SK-N-SH (cell line): ENCODE measurements around the gene GPR180. TPM values are rescaled to one million over a fixed set of nuclear protein-coding genes. Genes with fewer than 3 reads are reported as not detected.

Experiments used
- CTCF ChIA-PET: fragments of 300-600, 350-600 bp; formaldehyde crosslinking; extraction: SDS; loops from one replicate; lab custom pipeline; 2021; lab: Yijun Ruan, JAX
- POLR2A ChIA-PET: fragments of 350-600 bp; sonication (Branson Sonifier 250); formaldehyde crosslinking; extraction: SDS; loops from one replicate; lab custom pipeline; 2020; ENCODE audit warnings: antibody characterized with exemption, inconsistent platforms; lab: Yijun Ruan, JAX
- DNase-seq: peaks from one replicate; pipeline ENCODE4 v3.0.0; 2012
- H2AFZ ChIP-seq: fragments of 200-600 bp; sonication (generic); 2 replicates; pipeline ENCODE4 v1.8.1; 2016; ENCODE audit warnings: antibody characterized with exemption, mild to moderate bottlenecking, low read depth
- H3F3A ChIP-seq: fragments of 200-600 bp; sonication (generic); replicated peaks from 2 replicates; pipeline ENCODE3; 2016; ENCODE audit warnings: antibody characterized with exemption, mild to moderate bottlenecking; ENCODE audit not compliant: insufficient read depth
- H3K27ac ChIP-seq, 2 experiments: fragments of 200-500 bp in 1 of 2; fragments of 200-600 bp in 1 of 2; sonication (Bioruptor generic) in 1 of 2; sonication (generic), shearing (Covaris generic) in 1 of 2; 2 replicates each; pipeline versions ENCODE4 v1.5.1 to v1.6.1; 2014 to 2016; ENCODE audit warnings: low read depth in 2 of 2, inconsistent platforms in 1 of 2, low read length in 1 of 2, mild to moderate bottlenecking in 1 of 2, mixed read lengths in 1 of 2
- H3K27me3 ChIP-seq: fragments of 200-600 bp; sonication (generic), shearing (Covaris generic); 2 replicates; pipeline ENCODE4 v1.6.1; 2016; ENCODE audit warnings: mixed run types; ENCODE audit not compliant: insufficient read depth
- H3K36me3 ChIP-seq, 2 experiments: fragments of 200-500 bp in 1 of 2; fragments of 200-600 bp in 1 of 2; sonication (Bioruptor generic) in 1 of 2; sonication (generic) in 1 of 2; replicated peaks in 1 of 2; 2 replicates each; pipeline versions ENCODE3 to v1.5.1; 2014 to 2016; ENCODE audit warnings: low read length in 1 of 2, mild to moderate bottlenecking in 1 of 2; ENCODE audit not compliant: insufficient read depth in 2 of 2, control insufficient read depth in 1 of 2
- H3K4me1 ChIP-seq, 2 experiments: fragments of 200-500 bp in 1 of 2; fragments of 200-600 bp in 1 of 2; sonication (Bioruptor generic) in 1 of 2; sonication (generic), shearing (Covaris generic) in 1 of 2; 2 replicates each; pipeline versions ENCODE4 v1.5.1 to v1.6.1; 2014 to 2016; ENCODE audit warnings: low read depth in 1 of 2, low read length in 1 of 2, mixed run types in 1 of 2; ENCODE audit not compliant: insufficient read depth in 2 of 2, control insufficient read depth in 1 of 2
- H3K4me2 ChIP-seq: fragments of 200-600 bp; sonication (generic), shearing (Covaris generic); 2 replicates; pipeline ENCODE4 v1.6.1; 2017; ENCODE audit warnings: mixed run types
- H3K4me3 ChIP-seq, 2 experiments: fragments of 200-500 bp in 1 of 2; fragments of 200-600 bp in 1 of 2; sonication (Bioruptor generic) in 1 of 2; sonication (generic), shearing (Covaris generic) in 1 of 2; 2 replicates each; pipeline versions ENCODE4 v1.5.1 to v1.8.1; 2014 to 2016; ENCODE audit warnings: low read depth in 2 of 2, inconsistent platforms in 1 of 2, low read length in 1 of 2, mild to moderate bottlenecking in 1 of 2, mixed read lengths in 1 of 2, moderate library complexity in 1 of 2
- H3K79me2 ChIP-seq: fragments of 200-600 bp; sonication (generic); 2 replicates; pipeline ENCODE4 v1.8.1; 2017; ENCODE audit warnings: mild to moderate bottlenecking; ENCODE audit not compliant: insufficient read depth
- H3K9ac ChIP-seq: fragments of 200-600 bp; sonication (generic); 2 replicates; pipeline ENCODE4 v1.6.1; 2017; ENCODE audit warnings: mixed run types
- H3K9me2 ChIP-seq: fragments of 200-600 bp; sonication (generic); 2 replicates; pipeline ENCODE4 v1.6.1; 2017; ENCODE audit warnings: mixed run types
- H3K9me3 ChIP-seq: fragments of 200-600 bp; sonication (generic); 2 replicates; pipeline ENCODE4 v1.6.1; 2017; ENCODE audit warnings: mixed run types, mild to moderate bottlenecking, moderate library complexity
- H4K20me1 ChIP-seq: fragments of 200-600 bp; sonication (generic); 2 replicates; pipeline ENCODE4 v1.6.1; 2017; ENCODE audit warnings: mild to moderate bottlenecking, mixed run types; ENCODE audit not compliant: insufficient read depth
- CHD2 ChIP-seq: fragments of 150-350 bp; IDR thresholded peaks from 2 replicates; pipeline ENCODE4 v1.6.1; 2018; ENCODE audit warnings: low read length; ENCODE audit not compliant: partially characterized antibody
- EZH2phosphoT487 ChIP-seq: fragments of 200-600 bp; sonication (generic); IDR thresholded peaks from 2 replicates; pipeline ENCODE4 v1.6.1; 2017; ENCODE audit warnings: low read depth, mixed run types, mild to moderate bottlenecking, antibody characterized with exemption, moderate library complexity, borderline replicate concordance
- FOSL2 ChIP-seq: IDR thresholded peaks from 2 replicates; pipeline ENCODE4 v1.4.0; 2012; ENCODE audit warnings: low read depth, mild to moderate bottlenecking, moderate library complexity, borderline replicate concordance
- FOXM1 ChIP-seq: IDR thresholded peaks from 2 replicates; pipeline ENCODE4 v1.4.0; 2012; ENCODE audit warnings: low read depth, mild to moderate bottlenecking
- MEF2A ChIP-seq: IDR thresholded peaks from 2 replicates; pipeline ENCODE4 v1.4.0; 2012; ENCODE audit warnings: low read depth, borderline replicate concordance
- POLR2AphosphoS5 ChIP-seq: IDR thresholded peaks from 2 replicates; pipeline ENCODE4 v1.6.1; 2012; ENCODE audit warnings: low read depth, low read length
- RAD21 ChIP-seq: IDR thresholded peaks from 2 replicates; pipeline ENCODE4 v1.6.1; 2012; ENCODE audit warnings: mild to moderate bottlenecking, low read length
- RCOR1 ChIP-seq: fragments of 150-350 bp; IDR thresholded peaks from 2 replicates; pipeline ENCODE4 v1.6.1; 2017; ENCODE audit warnings: antibody characterized with exemption, low read length
- RFX5 ChIP-seq: IDR thresholded peaks from 2 replicates; pipeline ENCODE4 v1.6.1; 2012; ENCODE audit warnings: mild to moderate bottlenecking, improper control_type of control experiment, low read length
- RXRA ChIP-seq: IDR thresholded peaks from 2 replicates; pipeline ENCODE4 v1.4.0; 2012; ENCODE audit warnings: low read depth, mild to moderate bottlenecking, borderline replicate concordance
- SMC3 ChIP-seq: IDR thresholded peaks from 2 replicates; pipeline ENCODE4 v1.6.1; 2012; ENCODE audit warnings: low read depth, low read length, improper control_type of control experiment
- TCF12 ChIP-seq: IDR thresholded peaks from 2 replicates; pipeline ENCODE4 v1.4.0; 2012
- TEAD4 ChIP-seq: IDR thresholded peaks from 2 replicates; pipeline ENCODE4 v1.4.0; 2012; ENCODE audit warnings: mild to moderate bottlenecking, borderline replicate concordance; ENCODE audit not compliant: insufficient read depth
- WGBS: methylation state at CpG from one replicate; pipeline ENCODE4 v1.1.6; 2017; ENCODE audit warnings: low lambda C conversion rate; 5-methylcytosine and 5-hydroxymethylcytosine counted together
- polyA plus RNA-seq, 3 experiments: library from polyadenylated mRNA; depleted of rRNA; stranded (reverse); fragments of >200 nt; gene quantifications; 2 replicates each; pipeline ENCODE4 v1.2.3, GENCODE V29; 2012
- TF ChIP-seq, protein P1 (sequence below): IDR thresholded peaks from 2 replicates; pipeline ENCODE4 v1.4.0; 2012; ENCODE audit warnings: low read depth, borderline replicate concordance
- TF ChIP-seq, protein P2 (sequence below): fragments of 200-600 bp; sonication (generic); IDR thresholded peaks from 2 replicates; pipeline ENCODE4 v1.6.1; 2017; ENCODE audit warnings: antibody characterized with exemption, mild to moderate bottlenecking, moderate library complexity
- TF ChIP-seq, protein P3 (sequence below): IDR thresholded peaks from 2 replicates; pipeline ENCODE4 v1.4.0; 2012; ENCODE audit warnings: low read depth
- TF ChIP-seq, protein P4 (sequence below): IDR thresholded peaks from 2 replicates; pipeline ENCODE4 v1.4.0; 2012; ENCODE audit warnings: low read depth, borderline replicate concordance
- TF ChIP-seq, protein P5 (sequence below): IDR thresholded peaks from 2 replicates; pipeline ENCODE4; 2012
- TF ChIP-seq, protein P6 (sequence below): fragments of 150-350 bp; IDR thresholded peaks from 2 replicates; pipeline ENCODE4 v1.6.1; 2017; ENCODE audit warnings: antibody characterized with exemption, low read length, low read depth, borderline replicate concordance

GPR180 gene
- polyA plus RNA-seq, 1 of the 3 experiments (the other 2 are of a cell fraction), result 1.8 TPM

DNA sequence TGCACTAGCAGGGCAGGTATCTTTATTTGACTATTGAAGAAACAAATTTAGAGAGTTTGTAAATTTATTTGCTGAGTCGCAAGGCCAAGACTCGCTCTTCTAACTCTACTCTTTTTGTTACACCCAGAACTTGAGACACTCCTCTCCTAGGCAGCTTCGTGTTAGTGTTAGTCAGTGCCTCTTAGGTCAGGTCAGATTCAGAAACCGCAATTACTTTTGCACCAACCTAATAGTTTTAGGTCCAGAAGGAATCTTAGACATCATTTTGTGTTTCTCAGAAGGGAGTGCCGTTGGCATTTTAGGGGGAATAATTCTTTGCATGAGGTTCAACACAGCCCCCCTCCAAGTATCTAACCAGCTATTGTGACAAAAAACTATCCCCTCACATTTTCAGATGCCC, 8.8 kb downstream of the GPR180 start:
- H3K4me1 ChIP-seq, result no peaks in the 10 kb centered on the region; a peak in 1 of 4 replicates
- peaks cover 30% of the 10 kb centered on the region for H3K79me2 ChIP-seq
- H3K27me3 ChIP-seq, result no peaks in the 10 kb centered on the region
- no peak overlapping the region for H3K9ac ChIP-seq
- H3K4me2 ChIP-seq, result no peak overlapping the region
- no peaks in the 10 kb centered on the region for H3F3A ChIP-seq
- peaks cover 69 to 70% of the 10 kb centered on the region in 2 experiments for H3K36me3 ChIP-seq
- H3K27ac ChIP-seq, result no peak overlapping the region
- ChIA-PET POLR2A (no interaction called here), CTCF (interaction anchor here (1.2 kb wide), 1 partner anchor 175 kb away, joined by 4 read pairs; no protein-coding TSS in a partner anchor)
- no peak overlapping the region for H2AFZ ChIP-seq
- no peak overlapping the region for H3K4me3 ChIP-seq
- no peaks in the 10 kb centered on the region for H3K9me2 ChIP-seq
- H4K20me1 ChIP-seq, result no peaks in the 10 kb centered on the region
- no peak for TF ChIP-seq SMC3
- TF ChIP-seq EZH2phosphoT487, result no peak
- no peak for TF ChIP-seq RFX5
- TF ChIP-seq, protein P1, sequence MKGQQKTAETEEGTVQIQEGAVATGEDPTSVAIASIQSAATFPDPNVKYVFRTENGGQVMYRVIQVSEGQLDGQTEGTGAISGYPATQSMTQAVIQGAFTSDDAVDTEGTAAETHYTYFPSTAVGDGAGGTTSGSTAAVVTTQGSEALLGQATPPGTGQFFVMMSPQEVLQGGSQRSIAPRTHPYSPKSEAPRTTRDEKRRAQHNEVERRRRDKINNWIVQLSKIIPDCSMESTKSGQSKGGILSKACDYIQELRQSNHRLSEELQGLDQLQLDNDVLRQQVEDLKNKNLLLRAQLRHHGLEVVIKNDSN, result no peak
- TF ChIP-seq, protein P2, sequence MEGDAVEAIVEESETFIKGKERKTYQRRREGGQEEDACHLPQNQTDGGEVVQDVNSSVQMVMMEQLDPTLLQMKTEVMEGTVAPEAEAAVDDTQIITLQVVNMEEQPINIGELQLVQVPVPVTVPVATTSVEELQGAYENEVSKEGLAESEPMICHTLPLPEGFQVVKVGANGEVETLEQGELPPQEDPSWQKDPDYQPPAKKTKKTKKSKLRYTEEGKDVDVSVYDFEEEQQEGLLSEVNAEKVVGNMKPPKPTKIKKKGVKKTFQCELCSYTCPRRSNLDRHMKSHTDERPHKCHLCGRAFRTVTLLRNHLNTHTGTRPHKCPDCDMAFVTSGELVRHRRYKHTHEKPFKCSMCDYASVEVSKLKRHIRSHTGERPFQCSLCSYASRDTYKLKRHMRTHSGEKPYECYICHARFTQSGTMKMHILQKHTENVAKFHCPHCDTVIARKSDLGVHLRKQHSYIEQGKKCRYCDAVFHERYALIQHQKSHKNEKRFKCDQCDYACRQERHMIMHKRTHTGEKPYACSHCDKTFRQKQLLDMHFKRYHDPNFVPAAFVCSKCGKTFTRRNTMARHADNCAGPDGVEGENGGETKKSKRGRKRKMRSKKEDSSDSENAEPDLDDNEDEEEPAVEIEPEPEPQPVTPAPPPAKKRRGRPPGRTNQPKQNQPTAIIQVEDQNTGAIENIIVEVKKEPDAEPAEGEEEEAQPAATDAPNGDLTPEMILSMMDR, result no peak
- no peak for TF ChIP-seq POLR2AphosphoS5
- TF ChIP-seq, protein P3, sequence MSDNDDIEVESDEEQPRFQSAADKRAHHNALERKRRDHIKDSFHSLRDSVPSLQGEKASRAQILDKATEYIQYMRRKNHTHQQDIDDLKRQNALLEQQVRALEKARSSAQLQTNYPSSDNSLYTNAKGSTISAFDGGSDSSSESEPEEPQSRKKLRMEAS, result no peak
- TF ChIP-seq, protein P4, sequence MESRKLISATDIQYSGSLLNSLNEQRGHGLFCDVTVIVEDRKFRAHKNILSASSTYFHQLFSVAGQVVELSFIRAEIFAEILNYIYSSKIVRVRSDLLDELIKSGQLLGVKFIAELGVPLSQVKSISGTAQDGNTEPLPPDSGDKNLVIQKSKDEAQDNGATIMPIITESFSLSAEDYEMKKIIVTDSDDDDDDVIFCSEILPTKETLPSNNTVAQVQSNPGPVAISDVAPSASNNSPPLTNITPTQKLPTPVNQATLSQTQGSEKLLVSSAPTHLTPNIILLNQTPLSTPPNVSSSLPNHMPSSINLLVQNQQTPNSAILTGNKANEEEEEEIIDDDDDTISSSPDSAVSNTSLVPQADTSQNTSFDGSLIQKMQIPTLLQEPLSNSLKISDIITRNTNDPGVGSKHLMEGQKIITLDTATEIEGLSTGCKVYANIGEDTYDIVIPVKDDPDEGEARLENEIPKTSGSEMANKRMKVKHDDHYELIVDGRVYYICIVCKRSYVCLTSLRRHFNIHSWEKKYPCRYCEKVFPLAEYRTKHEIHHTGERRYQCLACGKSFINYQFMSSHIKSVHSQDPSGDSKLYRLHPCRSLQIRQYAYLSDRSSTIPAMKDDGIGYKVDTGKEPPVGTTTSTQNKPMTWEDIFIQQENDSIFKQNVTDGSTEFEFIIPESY, result no peak
- TF ChIP-seq CHD2, result no peak
- no peak for TF ChIP-seq TEAD4
- no peak for TF ChIP-seq FOXM1
- TF ChIP-seq, protein P5, sequence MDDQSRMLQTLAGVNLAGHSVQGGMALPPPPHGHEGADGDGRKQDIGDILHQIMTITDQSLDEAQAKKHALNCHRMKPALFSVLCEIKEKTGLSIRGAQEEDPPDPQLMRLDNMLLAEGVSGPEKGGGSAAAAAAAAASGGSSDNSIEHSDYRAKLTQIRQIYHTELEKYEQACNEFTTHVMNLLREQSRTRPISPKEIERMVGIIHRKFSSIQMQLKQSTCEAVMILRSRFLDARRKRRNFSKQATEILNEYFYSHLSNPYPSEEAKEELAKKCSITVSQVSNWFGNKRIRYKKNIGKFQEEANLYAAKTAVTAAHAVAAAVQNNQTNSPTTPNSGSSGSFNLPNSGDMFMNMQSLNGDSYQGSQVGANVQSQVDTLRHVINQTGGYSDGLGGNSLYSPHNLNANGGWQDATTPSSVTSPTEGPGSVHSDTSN, result no peak
- no peak for TF ChIP-seq RCOR1
- TF ChIP-seq MEF2A, result no peak
- TF ChIP-seq TCF12, result no peak
- TF ChIP-seq RXRA, result no peak
- TF ChIP-seq FOSL2, result no peak
- TF ChIP-seq, protein P6, sequence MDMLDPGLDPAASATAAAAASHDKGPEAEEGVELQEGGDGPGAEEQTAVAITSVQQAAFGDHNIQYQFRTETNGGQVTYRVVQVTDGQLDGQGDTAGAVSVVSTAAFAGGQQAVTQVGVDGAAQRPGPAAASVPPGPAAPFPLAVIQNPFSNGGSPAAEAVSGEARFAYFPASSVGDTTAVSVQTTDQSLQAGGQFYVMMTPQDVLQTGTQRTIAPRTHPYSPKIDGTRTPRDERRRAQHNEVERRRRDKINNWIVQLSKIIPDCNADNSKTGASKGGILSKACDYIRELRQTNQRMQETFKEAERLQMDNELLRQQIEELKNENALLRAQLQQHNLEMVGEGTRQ, result no peak
- TF ChIP-seq RAD21, result no peak
- no peaks in the 10 kb centered on the region for H3K9me3 ChIP-seq
- WGBS, result 97% methylated on average over 5 of the region's 5 CpGs
- DNase-seq, result no peak
